Peyer's patch (tissue), 4 donors: ENCODE data around the gene ZNF516. TPM values are rescaled to one million over a fixed set of nuclear protein-coding genes. Genes with fewer than 3 reads are reported as not detected.

Experiments used
- DNase-seq, 3 donors: peaks; one replicate each; pipeline ENCODE4 v3.0.0-alpha.2; 2017 to 2019
- H3K27ac ChIP-seq, 4 donors: fragments of 200-600 bp; sonication (generic); one replicate each; pipeline ENCODE4 v1.5.1; 2016 to 2019
- H3K27me3 ChIP-seq, 2 donors: fragments of 200-600 bp; sonication (generic); one replicate each; pipeline ENCODE4 v1.5.1; 2019
- H3K36me3 ChIP-seq, 3 donors: fragments of 200-600 bp; sonication (generic); one replicate each; pipeline ENCODE4 v1.5.1; 2016 to 2019
- H3K4me1 ChIP-seq, 4 donors: fragments of 200-600 bp; sonication (generic); one replicate each; pipeline ENCODE4 v1.5.1; 2016 to 2019
- H3K4me3 ChIP-seq, 4 donors: fragments of 200-600 bp; sonication (generic); 1 replicate in 3 of 4; 2 replicates in 1 of 4; pipeline ENCODE4 v1.5.1; 2016 to 2019; ENCODE audit warnings: mild to moderate bottlenecking in 1 of 4
- H3K9me3 ChIP-seq, 4 donors: fragments of 200-600 bp; sonication (generic); one replicate each; pipeline ENCODE4 v1.5.1; 2016 to 2019; ENCODE audit warnings: mild to moderate bottlenecking in 1 of 4
- CTCF ChIP-seq, 6 experiments: fragments of 450-650 bp in 4 of 6; fragments of 200-600 bp in 2 of 6; sonication (generic) in 1 of 6; IDR thresholded peaks; one replicate each; pipeline ENCODE4 v1.5.1; 2017 to 2019; ENCODE audit warnings: antibody characterized with exemption in 6 of 6, mild to moderate bottlenecking in 3 of 6, moderate library complexity in 1 of 6
- POLR2A ChIP-seq, 2 donors: fragments of 450-650 bp; IDR thresholded peaks; one replicate each; pipeline ENCODE4 v1.5.1; 2017; ENCODE audit warnings: antibody characterized with exemption in 2 of 2, mild to moderate bottlenecking in 2 of 2, moderate library complexity in 2 of 2
- total RNA-seq, 4 donors: library from RNA; depleted of rRNA; stranded (reverse); fragments of >200 nt; gene quantifications; one replicate each; pipeline ENCODE4 v1.1.0, GENCODE V29; 2016

The ZNF516 gene
- total RNA-seq, 4 donors from 2014 or later: 19.8 to 39.6 (median 25.7) TPM

- TF ChIP-seq CTCF (IDR thresholded peaks at IDR 0.05): no peak
- no peak for TF ChIP-seq POLR2A (IDR thresholded peaks at IDR 0.05)
- H3K27ac ChIP-seq: no peak overlapping the region
- H3K36me3 ChIP-seq: no peaks in the 10 kb centered on the region
- H3K27me3 ChIP-seq: no peaks in the 10 kb centered on the region
- peak in 1 of 3 donors; percentile 27 for DNase-seq
- H3K9me3 ChIP-seq: no peaks in the 10 kb centered on the region
- H3K4me1 ChIP-seq: no peaks in the 10 kb centered on the region
- H3K4me3 ChIP-seq: no peak overlapping the region
These were observed 97.4 kb downstream of the ZNF516 start for GRCh38 chr18:76397631-76398030.

DNA sequence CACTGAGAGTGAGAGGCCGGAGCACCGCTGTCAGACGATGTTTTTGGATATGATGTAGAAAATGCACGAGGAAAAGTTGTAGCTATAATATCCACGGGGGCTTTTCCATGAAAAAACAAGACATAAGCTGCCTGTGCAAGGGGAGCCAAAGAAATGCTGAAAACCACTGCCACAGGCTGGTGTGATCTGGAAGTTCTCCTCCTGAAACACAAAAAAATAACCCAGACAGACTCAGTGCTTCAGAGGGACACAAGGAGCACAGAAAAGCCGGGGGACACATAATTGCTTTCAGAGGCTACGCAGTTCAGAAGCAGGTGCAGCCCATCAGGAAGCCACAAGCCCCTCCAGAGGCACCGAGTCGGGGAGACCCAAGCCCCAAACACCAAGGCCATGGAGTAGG lies 98.2 kb downstream of the ZNF516 start:
- Histone ChIP-seq H3K36me3 (no peaks in the 10 kb centered on the region), H3K4me3 (no peak overlapping the region), H3K27ac (no peak overlapping the region), H3K4me1 (no peaks in the 10 kb centered on the region), H3K27me3 (no peaks in the 10 kb centered on the region), H3K9me3 (no peaks in the 10 kb centered on the region)
- no peak for TF ChIP-seq CTCF (IDR thresholded peaks at IDR 0.05)
- no peak for TF ChIP-seq POLR2A (IDR thresholded peaks at IDR 0.05)
- peak in 1 of 3 donors; percentile 40 for DNase-seq

- Histone ChIP-seq H3K27me3 (no peaks in the 10 kb centered on the region), H3K4me1 (peaks cover 0 to 2% (median 0%) of the 10 kb centered on the region in 4 donors), H3K4me3 (no peak overlapping the region), H3K27ac (no peak overlapping the region), H3K36me3 (no peaks in the 10 kb centered on the region), H3K9me3 (no peaks in the 10 kb centered on the region)
- TF ChIP-seq POLR2A (IDR thresholded peaks at IDR 0.05): no peak
- peak in 1 of 3 donors; percentile 44 for DNase-seq
These were observed 99.4 kb downstream of the ZNF516 start for GRCh38 chr18:76395609-76396008.

DNA sequence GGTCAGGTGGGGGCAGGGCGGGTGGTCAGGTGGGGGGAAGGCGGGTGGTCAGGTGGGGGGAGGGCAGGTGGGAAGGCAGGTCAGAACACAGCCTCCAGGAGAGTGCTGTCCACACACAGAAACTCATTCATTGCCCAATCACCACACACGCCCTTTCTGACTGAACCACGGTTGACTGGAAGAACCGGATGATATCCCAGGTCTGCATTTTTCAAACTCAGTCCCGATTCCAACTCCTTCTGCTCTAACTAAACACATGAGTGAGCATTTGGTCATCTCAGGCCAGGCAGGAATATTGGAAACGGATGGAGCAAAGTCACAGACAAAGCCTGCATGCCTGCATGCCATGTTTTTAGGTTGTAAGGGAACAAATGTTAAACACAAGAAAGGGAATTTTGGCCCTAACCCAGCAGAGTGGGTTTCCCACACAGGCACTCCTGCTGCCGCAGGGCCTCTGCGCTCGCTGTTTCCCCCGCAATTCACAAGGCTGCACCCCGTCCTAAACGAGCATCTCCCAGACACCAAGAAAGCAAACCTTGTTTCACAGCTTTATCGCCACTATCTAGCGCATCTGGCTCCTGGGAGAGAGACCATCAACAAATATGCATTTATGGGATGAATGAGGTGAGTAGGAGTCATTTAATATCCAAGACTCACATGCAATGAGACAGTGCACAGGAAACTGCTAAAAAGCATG lies 100.1 kb downstream of the ZNF516 start:
- Histone ChIP-seq H3K27me3 (no peaks in the 10 kb centered on the region), H3K36me3 (no peaks in the 10 kb centered on the region), H3K27ac (no peak overlapping the region), H3K4me3 (no peak overlapping the region), H3K9me3 (no peaks in the 10 kb centered on the region), H3K4me1 (peaks cover 0 to 9% (median 0%) of the 10 kb centered on the region in 4 donors)
- peak in 1 of 3 donors; percentile 33 for DNase-seq
- TF ChIP-seq POLR2A (IDR thresholded peaks at IDR 0.05): no peak
- no peak for TF ChIP-seq CTCF (IDR thresholded peaks at IDR 0.05)

- H3K4me1 ChIP-seq: peaks cover 0 to 17% (median 0%) of the 10 kb centered on the region in 4 donors
- no peak overlapping the region for H3K4me3 ChIP-seq
- DNase-seq: peak in 1 of 3 donors; percentile 44
- no peak overlapping the region for H3K27ac ChIP-seq
- no peaks in the 10 kb centered on the region for H3K9me3 ChIP-seq
- no peaks in the 10 kb centered on the region for H3K27me3 ChIP-seq
- H3K36me3 ChIP-seq: no peaks in the 10 kb centered on the region
- TF ChIP-seq POLR2A (IDR thresholded peaks at IDR 0.05): no peak
- TF ChIP-seq CTCF (IDR thresholded peaks at IDR 0.05): no peak
These were observed 102.7 kb downstream of the ZNF516 start for GRCh38 chr18:76392349-76392748.

DNA sequence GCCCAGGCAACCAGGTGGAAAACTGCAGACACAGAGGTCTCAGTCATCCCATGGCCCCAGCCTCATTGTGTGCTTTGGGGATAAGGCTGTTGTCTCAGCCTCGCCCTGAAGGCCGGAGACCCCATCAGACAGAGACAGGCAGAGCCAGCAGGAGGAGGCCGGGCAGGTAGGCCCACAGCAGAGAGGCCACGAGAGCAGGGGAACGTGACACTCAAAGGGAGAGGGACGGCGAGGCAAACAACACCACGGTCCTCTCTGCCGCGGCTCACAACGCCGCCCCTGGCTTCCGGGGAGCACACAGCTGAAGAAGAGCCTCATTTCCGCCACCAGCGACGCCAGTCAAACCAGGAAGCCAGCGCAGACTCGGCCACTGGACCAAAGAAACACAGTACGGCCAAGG lies 103.3 kb downstream of the ZNF516 start:
- TF ChIP-seq CTCF (IDR thresholded peaks at IDR 0.05) (no peak), POLR2A (IDR thresholded peaks at IDR 0.05) (no peak)
- Histone ChIP-seq H3K27me3 (no peaks in the 10 kb centered on the region), H3K27ac (no peak overlapping the region), H3K4me1 (peaks cover 0 to 17% (median 0%) of the 10 kb centered on the region in 4 donors), H3K4me3 (no peak overlapping the region), H3K36me3 (no peaks in the 10 kb centered on the region), H3K9me3 (no peaks in the 10 kb centered on the region)
- peak in 1 of 3 donors; percentile 42 for DNase-seq
